BJ (cell line): ENCODE results near the gene ECHS1. TPM values are rescaled to one million over a fixed set of nuclear protein-coding genes. Genes with fewer than 3 reads are reported as not detected.
"Not testable (repeated sequence)": the region's sequence is repeated elsewhere in the genome, so short reads cannot be mapped to it uniquely, and the experiment has no call there.

Experiments
- CTCF ChIA-PET: fragments of 350-600 bp; formaldehyde crosslinking; extraction: SDS; loops from one replicate; lab custom pipeline; 2021; ENCODE audit warnings: antibody characterized with exemption, inconsistent platforms; lab: Yijun Ruan, JAX
- POLR2A ChIA-PET: fragments of 300-600 bp; sonication (Branson Sonifier 250); formaldehyde crosslinking; extraction: SDS; loops from one replicate; lab custom pipeline; 2021; ENCODE audit warnings: antibody characterized with exemption; lab: Charles Lee
- DNase-seq: peaks from one replicate; pipeline ENCODE4 v3.0.0-alpha.2; 2011; ENCODE audit warnings: low read depth
- H3K27me3 ChIP-seq: 2 replicates; pipeline ENCODE4 v1.6.0; 2011; ENCODE audit warnings: low read length; ENCODE audit not compliant: control insufficient read depth, insufficient read depth
- H3K36me3 ChIP-seq: 2 replicates; pipeline ENCODE4 v1.5.1; 2011; ENCODE audit warnings: low read length; ENCODE audit not compliant: control insufficient read depth, insufficient read depth
- H3K4me3 ChIP-seq: 2 replicates; pipeline ENCODE4 v1.5.1; 2011; ENCODE audit warnings: low read depth, mild to moderate bottlenecking, control low read depth, low read length
- polyA plus RNA-seq: library from polyadenylated mRNA; depleted of rRNA; stranded (reverse); fragments of >200 nt; gene quantifications from 2 replicates; pipeline ENCODE4 v1.2.3, GENCODE V29; 2011
- TF ChIP-seq, protein P1 (sequence below): IDR thresholded peaks from 2 replicates; pipeline ENCODE4 v1.5.1; 2011; ENCODE audit warnings: low read depth, mild to moderate bottlenecking, control low read depth, inconsistent platforms, low read length, moderate library complexity; ENCODE audit not compliant: insufficient read depth

Gene ECHS1
- polyA plus RNA-seq, 1 experiment, result 63.9 TPM

DNA sequence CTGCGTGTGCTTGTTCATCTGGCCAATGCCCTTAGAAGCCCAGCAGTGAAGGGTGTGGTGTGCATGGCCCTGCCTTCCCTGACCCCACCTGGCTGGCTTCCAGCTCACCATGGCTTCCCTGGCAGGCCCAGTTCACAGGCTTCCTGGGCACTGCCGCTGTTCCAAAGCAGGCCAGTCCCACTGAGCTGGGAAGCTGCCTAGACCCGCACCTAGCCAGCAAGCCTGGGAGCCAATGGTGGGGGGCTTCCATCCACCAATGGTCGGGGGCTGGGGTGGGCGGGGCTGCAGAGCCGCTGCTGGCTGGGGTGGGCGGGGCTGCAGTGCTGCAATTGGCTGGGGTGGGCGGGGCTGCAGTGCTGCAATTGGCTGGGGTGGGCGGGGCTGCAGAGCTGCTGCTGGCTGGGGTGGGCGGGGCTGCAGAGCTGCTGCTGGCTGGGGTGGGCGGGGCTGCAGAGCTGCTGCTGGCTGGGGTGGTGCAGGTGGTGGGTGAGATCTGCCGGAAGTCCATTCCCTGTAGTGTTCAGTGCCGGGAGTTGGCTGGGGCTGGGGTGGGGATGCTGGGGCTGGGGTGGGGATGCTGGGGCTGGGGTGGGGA lies 48.9 kb downstream of the ECHS1 start:
- TF ChIP-seq, protein P1, sequence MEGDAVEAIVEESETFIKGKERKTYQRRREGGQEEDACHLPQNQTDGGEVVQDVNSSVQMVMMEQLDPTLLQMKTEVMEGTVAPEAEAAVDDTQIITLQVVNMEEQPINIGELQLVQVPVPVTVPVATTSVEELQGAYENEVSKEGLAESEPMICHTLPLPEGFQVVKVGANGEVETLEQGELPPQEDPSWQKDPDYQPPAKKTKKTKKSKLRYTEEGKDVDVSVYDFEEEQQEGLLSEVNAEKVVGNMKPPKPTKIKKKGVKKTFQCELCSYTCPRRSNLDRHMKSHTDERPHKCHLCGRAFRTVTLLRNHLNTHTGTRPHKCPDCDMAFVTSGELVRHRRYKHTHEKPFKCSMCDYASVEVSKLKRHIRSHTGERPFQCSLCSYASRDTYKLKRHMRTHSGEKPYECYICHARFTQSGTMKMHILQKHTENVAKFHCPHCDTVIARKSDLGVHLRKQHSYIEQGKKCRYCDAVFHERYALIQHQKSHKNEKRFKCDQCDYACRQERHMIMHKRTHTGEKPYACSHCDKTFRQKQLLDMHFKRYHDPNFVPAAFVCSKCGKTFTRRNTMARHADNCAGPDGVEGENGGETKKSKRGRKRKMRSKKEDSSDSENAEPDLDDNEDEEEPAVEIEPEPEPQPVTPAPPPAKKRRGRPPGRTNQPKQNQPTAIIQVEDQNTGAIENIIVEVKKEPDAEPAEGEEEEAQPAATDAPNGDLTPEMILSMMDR, result no peak
- no peaks in the 10 kb centered on the region for H3K36me3 ChIP-seq
- POLR2A ChIA-PET, result interaction anchor here (0.6 kb wide), 1 partner anchor 110 kb away, joined by 6 read pairs; no protein-coding TSS in a partner anchor
- H3K27me3 ChIP-seq, result peaks cover 8% of the 10 kb centered on the region
- no peak for DNase-seq
- CTCF ChIA-PET, result interaction anchor here (0.6 to 2.0 kb wide), 3 partner anchors 9 to 16 kb away, joined by 3 to 6 read pairs (median 5); no protein-coding TSS in a partner anchor
- no peak overlapping the region for H3K4me3 ChIP-seq

- CTCF ChIA-PET, result interaction anchor here (1.3 kb wide), 1 partner anchor 179 kb away, joined by 4 read pairs; no protein-coding TSS in a partner anchor
- H3K4me3 ChIP-seq, POLR2A ChIA-PET, DNase-seq, H3K27me3 ChIP-seq, H3K36me3 ChIP-seq: not testable (repeated sequence)
Observed at GRCh38 chr10:133322064-133322709, 51.0 kb downstream of the ECHS1 start.

GRCh38 chr10:133320852-133321422 lies 52.2 kb downstream of the ECHS1 start:
- CTCF ChIA-PET, result interaction anchor here (1.3 to 1.9 kb wide), 3 partner anchors 9 to 177 kb away, joined by 3 to 6 read pairs (median 4); no protein-coding TSS in a partner anchor
- POLR2A ChIA-PET, DNase-seq, H3K27me3 ChIP-seq, H3K36me3 ChIP-seq, H3K4me3 ChIP-seq: not testable (repeated sequence)

- no peak for DNase-seq
- POLR2A ChIA-PET, result no interaction called here
- peak overlapping the region; percentile 36 for H3K4me3 ChIP-seq
- TF ChIP-seq, protein P1, result peak; percentile 93
- H3K27me3 ChIP-seq, result no peaks in the 10 kb centered on the region; the same call in 1 of the 2 replicates
- CTCF ChIA-PET, result interaction anchor here (0.6 to 1.1 kb wide), 6 partner anchors 8 to 173 kb away, joined by 3 to 4 read pairs (median 3); no protein-coding TSS in a partner anchor
- H3K36me3 ChIP-seq, result no peaks in the 10 kb centered on the region
Observed at GRCh38 chr10:133318494-133319127, 54.5 kb downstream of the ECHS1 start.

- Histone ChIP-seq H3K27me3 (no peaks in the 10 kb centered on the region; the same call in 1 of the 2 replicates), H3K36me3 (peaks cover 6% of the 10 kb centered on the region), H3K4me3 (no peak overlapping the region)
- TF ChIP-seq, protein P1, result no peak
- ChIA-PET POLR2A (no interaction called here), CTCF (no interaction called here)
- no peak for DNase-seq
Observed at GRCh38 chr10:133316732-133317131, 56.4 kb downstream of the ECHS1 start.
